Ectodermal cell (in vitro differentiated cells): ENCODE measurements around the gene TMEM132D.

Source experiments
- H3K27ac ChIP-seq: 2 replicates; pipeline ENCODE4 v1.7.0; 2013; ENCODE audit warnings: mild to moderate bottlenecking, low read depth, low read length; ENCODE audit not compliant: insufficient read depth, poor library complexity, severe bottlenecking
- H3K27me3 ChIP-seq: 2 replicates; pipeline ENCODE4 v1.7.0; 2013; ENCODE audit warnings: mild to moderate bottlenecking, low read length; ENCODE audit not compliant: insufficient read depth, control insufficient read depth, poor library complexity, severe bottlenecking
- H3K36me3 ChIP-seq: one replicate; pipeline ENCODE4 v1.7.0; 2013; ENCODE audit warnings: low read length; ENCODE audit not compliant: control insufficient read depth, insufficient read depth
- H3K4me1 ChIP-seq: one replicate; pipeline ENCODE4 v1.7.0; 2013; ENCODE audit warnings: low read length; ENCODE audit not compliant: control insufficient read depth, insufficient read depth
- H3K4me3 ChIP-seq: 2 replicates; pipeline ENCODE4 v1.7.0; 2013; ENCODE audit warnings: low read depth, low read length, control low read depth; ENCODE audit not compliant: insufficient read depth
- H3K9me3 ChIP-seq: 2 replicates; pipeline ENCODE4 v1.7.0; 2013; ENCODE audit warnings: mild to moderate bottlenecking, low read length, moderate library complexity; ENCODE audit not compliant: control insufficient read depth
- WGBS, 2 experiments: methylation state at CpG; one replicate each; pipeline ENCODE4 v1.1.7; 2013; ENCODE audit warnings: missing lambda C conversion rate in 2 of 2; 5-methylcytosine and 5-hydroxymethylcytosine counted together

The TMEM132D gene

DNA sequence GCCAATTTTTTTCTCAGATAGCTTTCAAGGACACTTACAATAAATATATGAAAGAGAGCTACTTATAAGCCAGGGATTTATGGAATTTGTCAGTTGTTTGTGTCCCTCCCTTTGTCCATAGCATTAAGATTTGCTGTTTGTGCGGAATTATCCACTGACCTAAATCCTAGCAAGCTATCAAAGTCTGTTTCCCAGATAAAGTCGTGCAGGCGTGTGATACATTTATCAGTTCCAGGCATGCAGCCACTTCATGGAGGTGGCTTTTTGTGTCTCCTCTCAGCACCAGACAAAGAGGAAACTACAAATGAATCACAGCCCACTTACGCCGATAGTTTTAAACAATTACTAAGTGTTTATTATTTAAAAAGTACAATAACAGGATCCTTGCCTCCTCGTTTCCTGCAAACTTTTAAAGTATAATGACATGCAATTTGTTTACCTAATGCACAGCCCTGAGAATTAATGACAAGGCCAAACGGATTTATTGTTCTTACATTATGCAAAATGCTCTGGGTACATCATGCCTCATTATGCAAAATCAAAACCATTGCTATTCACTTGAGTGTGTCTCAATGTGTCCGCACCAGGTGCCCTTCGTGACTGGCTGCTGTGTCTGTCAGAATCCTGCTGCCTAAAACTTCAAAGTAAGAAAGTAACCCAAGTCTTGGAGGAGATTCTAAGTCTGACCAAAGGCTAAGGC lies 627.3 kb downstream of the TMEM132D start:
- H3K27me3 ChIP-seq, result no peaks in the 10 kb centered on the region
- H3K9me3 ChIP-seq, result no peaks in the 10 kb centered on the region
- WGBS, 2 experiments, result 91 to 92% methylated on average over 7 to 9 of the region's 9 CpGs
- no peak overlapping the region for H3K4me3 ChIP-seq
- no peaks in the 10 kb centered on the region for H3K4me1 ChIP-seq
- no peaks in the 10 kb centered on the region for H3K36me3 ChIP-seq
- H3K27ac ChIP-seq, result no peak overlapping the region

DNA sequence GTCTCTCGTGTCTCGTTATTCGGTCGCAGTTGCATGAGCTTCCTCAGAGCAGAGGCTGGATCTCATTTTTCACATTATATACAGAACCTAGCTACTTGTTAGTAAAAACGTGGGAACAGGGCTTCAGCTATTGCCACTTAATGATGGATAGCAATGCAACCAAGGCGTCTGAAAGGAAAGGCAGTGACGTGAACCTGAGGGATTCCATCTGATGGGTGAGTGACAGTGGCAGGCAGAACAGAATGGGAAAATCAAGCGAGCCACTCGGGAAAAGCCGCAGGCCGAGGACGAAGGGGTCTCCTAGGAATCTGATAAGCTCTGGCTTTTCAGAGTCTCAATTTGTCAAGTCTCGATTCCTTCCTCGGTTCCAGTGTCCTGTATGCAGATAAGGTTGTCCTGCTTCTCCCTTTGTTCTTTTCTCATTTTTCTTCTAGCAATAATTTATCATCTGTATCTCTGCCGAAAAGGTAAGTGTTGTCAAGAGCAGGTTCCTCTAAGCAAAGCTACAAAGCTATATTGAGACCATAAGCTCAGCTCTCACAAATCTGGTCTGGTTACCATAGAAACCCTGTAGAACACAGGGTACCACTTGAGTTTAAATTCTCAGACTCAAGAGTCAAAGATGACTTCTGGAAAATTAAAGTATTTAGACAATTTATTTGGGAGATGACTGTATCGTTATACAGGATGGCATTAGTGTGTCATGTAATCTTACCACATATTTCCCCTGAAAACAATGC lies 633.9 kb downstream of the TMEM132D start:
- H3K4me3 ChIP-seq, result no peak overlapping the region
- no peaks in the 10 kb centered on the region for H3K27me3 ChIP-seq
- H3K27ac ChIP-seq, result no peak overlapping the region
- no peaks in the 10 kb centered on the region for H3K9me3 ChIP-seq
- WGBS, 2 experiments, result 88 to 91% methylated on average over 16 of the region's 16 CpGs
- no peaks in the 10 kb centered on the region for H3K4me1 ChIP-seq
- H3K36me3 ChIP-seq, result no peaks in the 10 kb centered on the region

DNA sequence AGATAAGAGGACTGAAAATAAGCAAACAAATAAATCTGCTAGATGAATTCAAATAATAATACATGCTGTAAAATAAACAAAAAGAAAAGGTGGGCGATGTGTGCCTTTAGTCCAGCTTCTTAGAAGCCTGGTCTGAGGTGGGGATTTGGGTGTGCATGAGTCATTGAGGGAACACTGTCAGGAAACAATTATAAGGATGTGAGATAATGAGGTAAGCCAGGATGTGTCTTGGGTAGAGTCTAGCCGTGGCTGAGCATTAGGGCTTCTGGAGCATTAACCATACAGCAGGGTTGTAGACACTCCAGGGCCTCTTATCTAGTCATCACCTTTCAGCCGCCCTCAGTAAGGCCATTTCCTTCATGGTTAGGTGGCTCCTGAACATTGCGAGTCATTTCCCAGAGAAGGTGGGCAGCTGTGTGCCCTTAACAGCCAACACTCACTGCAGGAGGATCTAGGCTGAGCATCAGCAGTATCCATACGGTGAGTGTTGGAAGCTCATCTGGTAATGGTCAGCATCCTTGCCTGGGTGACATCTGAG lies 645.0 kb downstream of the TMEM132D start:
- no peak overlapping the region for H3K27ac ChIP-seq
- WGBS, 2 experiments, result 92% methylated on average over 5 of the region's 5 CpGs
- no peak overlapping the region for H3K4me3 ChIP-seq
- H3K4me1 ChIP-seq, result no peaks in the 10 kb centered on the region
- H3K9me3 ChIP-seq, result no peaks in the 10 kb centered on the region
- no peaks in the 10 kb centered on the region for H3K36me3 ChIP-seq
- no peaks in the 10 kb centered on the region for H3K27me3 ChIP-seq

DNA sequence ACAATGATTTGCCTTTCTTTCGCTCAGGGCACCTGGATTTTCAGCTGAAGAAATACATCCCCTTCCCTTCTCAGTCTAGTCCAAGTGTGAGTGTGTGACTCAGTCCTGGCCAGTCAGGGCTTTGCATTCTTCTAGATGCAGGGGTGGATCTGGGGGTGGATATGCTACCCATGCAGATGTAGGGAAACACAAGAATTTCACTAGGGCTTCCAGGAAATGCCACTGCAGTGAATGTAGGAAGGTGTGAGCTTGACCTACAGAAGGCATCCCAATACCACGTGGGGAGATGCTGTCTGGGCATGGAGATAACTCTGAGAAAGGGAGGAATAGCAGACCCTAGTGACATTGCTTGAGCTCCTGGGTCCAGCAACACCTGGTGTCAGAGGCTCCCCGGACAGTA lies 646.3 kb downstream of the TMEM132D start:
- Histone ChIP-seq H3K27me3 (no peaks in the 10 kb centered on the region), H3K4me1 (no peaks in the 10 kb centered on the region), H3K4me3 (no peak overlapping the region), H3K27ac (no peak overlapping the region), H3K9me3 (no peaks in the 10 kb centered on the region), H3K36me3 (no peaks in the 10 kb centered on the region)
- 72 to 78% methylated on average over 3 of the region's 3 CpGs for WGBS, 2 experiments

DNA sequence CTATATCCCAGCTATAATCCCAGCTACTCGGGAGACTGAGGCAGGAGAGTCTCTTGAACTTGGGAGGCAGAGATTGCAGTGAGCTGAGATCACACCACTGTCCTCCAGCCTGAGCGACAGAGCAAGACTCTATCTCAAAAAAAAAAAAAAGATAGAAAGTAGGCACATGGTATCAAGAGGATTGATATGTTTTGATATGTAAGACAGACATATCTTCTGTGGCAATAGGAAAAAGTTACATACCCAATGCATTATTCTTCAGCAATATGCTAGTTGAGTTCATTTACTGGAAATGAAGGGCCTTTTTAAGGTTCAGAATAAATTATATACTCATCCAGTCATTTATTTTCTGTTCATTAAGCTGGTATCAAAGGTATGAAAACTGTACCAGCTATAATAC lies 657.2 kb downstream of the TMEM132D start:
- Histone ChIP-seq H3K4me1 (no peaks in the 10 kb centered on the region), H3K27ac (no peak overlapping the region), H3K27me3 (no peaks in the 10 kb centered on the region), H3K4me3 (no peak overlapping the region), H3K9me3 (no peaks in the 10 kb centered on the region), H3K36me3 (no peaks in the 10 kb centered on the region)
- WGBS, 2 experiments, result 84 to 94% methylated on average over 2 of the region's 2 CpGs

DNA sequence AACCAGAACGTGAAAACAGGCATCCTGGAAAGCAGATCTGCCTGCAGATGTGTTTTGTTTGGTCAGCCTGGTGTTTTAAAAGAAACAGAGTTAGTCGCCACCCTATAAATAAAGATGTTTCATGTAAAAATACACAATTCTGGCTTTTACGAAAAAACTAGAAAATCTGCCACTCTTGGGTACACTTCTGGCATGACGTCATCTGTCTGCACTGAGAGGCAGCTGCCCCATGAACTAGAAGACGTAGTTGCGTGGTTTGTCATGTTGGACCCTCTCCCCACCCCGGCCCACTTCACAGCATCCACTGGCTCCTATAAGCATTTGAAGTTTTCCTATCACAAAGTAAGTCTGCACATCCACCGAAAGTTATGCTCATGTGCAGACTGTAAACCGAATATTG lies 658.1 kb downstream of the TMEM132D start:
- no peaks in the 10 kb centered on the region for H3K36me3 ChIP-seq
- 89 to 94% methylated on average over 9 of the region's 9 CpGs for WGBS, 2 experiments
- no peaks in the 10 kb centered on the region for H3K4me1 ChIP-seq
- no peak overlapping the region for H3K27ac ChIP-seq
- no peaks in the 10 kb centered on the region for H3K27me3 ChIP-seq
- no peaks in the 10 kb centered on the region for H3K9me3 ChIP-seq
- H3K4me3 ChIP-seq, result no peak overlapping the region

DNA sequence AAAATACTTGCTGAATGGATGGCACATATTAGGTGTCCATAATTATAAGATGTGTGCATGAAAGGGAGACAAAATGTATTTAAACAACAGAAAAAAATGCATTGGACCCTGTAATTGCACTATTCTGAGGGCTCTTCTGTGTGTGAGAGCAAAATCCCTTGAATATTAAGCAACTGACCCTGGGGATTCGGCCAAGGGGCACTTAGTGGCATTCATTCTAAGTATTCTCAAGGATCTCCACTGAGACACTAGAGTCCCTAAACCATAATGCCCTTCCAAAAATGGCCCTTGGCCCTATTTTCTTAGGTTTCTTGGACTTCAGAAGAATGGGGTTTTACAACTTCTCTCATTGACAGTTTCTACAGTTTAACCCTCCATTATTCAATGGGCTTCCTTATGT lies 662.0 kb downstream of the TMEM132D start:
- Histone ChIP-seq H3K27ac (no peak overlapping the region), H3K4me1 (no peaks in the 10 kb centered on the region), H3K9me3 (no peaks in the 10 kb centered on the region), H3K36me3 (no peaks in the 10 kb centered on the region), H3K27me3 (no peaks in the 10 kb centered on the region), H3K4me3 (no peak overlapping the region)
- WGBS, 2 experiments, result 88 to 100% methylated on average over 1 of the region's 1 CpG

DNA sequence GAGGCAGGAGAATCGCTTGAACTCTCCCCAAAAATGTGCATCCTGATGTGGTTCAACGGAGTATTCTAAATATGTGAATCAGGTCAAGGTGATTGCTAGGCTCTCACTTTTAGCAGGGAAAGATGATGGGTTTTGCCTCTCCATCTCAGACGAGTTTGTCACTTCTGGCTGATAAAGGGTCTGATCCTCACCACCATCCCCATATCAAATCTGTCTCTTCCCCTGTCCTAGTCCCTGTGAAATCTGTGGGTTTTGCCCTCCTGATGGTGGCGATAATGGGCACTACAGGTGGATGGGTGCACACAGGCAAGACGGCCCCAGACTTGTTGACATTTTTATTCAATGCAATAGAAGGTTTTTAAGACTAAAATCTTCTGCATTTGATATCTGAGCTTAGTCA lies 665.9 kb downstream of the TMEM132D start:
- no peak overlapping the region for H3K27ac ChIP-seq

DNA sequence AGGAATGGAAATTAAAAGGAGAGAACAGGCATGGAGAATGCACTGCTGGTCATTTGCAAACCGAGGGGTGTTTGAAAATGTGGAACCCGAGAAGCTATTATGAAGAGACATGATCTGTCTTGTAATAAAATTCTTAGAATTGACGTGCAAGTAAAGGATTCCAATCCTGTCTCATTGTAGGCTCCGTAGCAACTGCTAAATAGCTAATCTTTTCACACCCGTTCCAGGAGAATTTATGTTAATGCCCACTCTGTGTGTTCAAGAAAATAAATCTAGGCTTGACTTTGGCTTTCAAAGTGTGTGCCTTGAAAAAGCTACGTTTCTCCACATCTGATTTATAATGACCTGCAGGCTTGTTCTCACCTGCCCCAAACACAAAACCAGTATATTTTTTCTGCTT lies 669.6 kb downstream of the TMEM132D start:
- Histone ChIP-seq H3K27me3 (no peaks in the 10 kb centered on the region), H3K36me3 (no peaks in the 10 kb centered on the region), H3K9me3 (no peaks in the 10 kb centered on the region), H3K27ac (no peak overlapping the region), H3K4me1 (no peaks in the 10 kb centered on the region), H3K4me3 (no peak overlapping the region)
- WGBS, 2 experiments, result 72 to 78% methylated on average over 6 of the region's 6 CpGs

More for the DNA sequence above, 665.9 kb downstream of the TMEM132D start:
- WGBS, 2 experiments, result 84 to 88% methylated on average over 5 of the region's 5 CpGs
- H3K4me1 ChIP-seq, result no peaks in the 10 kb centered on the region
- no peaks in the 10 kb centered on the region for H3K36me3 ChIP-seq
- no peak overlapping the region for H3K4me3 ChIP-seq
- no peaks in the 10 kb centered on the region for H3K27me3 ChIP-seq
- no peaks in the 10 kb centered on the region for H3K9me3 ChIP-seq

DNA sequence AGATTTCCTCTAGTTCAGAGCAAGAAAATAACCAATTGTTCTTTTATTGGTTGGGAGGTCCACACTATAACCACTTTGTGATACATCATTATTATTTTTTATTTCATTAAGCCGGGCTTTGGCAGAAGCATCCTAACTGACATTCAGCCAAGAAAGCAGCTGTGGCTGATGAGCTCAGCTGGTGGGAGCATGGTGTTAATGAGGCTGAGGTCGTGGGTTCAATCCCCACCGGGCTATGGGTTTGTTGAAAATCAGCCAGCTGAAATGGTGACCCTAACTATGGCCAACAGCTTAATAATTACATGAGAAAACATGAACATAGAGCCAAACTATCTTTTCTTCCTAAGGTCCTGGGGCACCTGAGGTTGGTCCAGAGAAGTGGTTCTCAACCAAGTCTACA lies 672.3 kb downstream of the TMEM132D start:
- Histone ChIP-seq H3K27me3 (no peaks in the 10 kb centered on the region), H3K36me3 (no peaks in the 10 kb centered on the region), H3K9me3 (no peaks in the 10 kb centered on the region), H3K4me3 (no peak overlapping the region), H3K4me1 (no peaks in the 10 kb centered on the region), H3K27ac (no peak overlapping the region)
- WGBS, 2 experiments, result 91 to 93% methylated on average over 3 of the region's 3 CpGs
